Measurements from ENCODE around the gene SPON2. TPM values are rescaled to one million over a fixed set of nuclear protein-coding genes. Genes with fewer than 3 reads are reported as not detected.
A peak's percentile ranks its signal among the peaks of the same experiment; 100 is the strongest.

The SPON2 gene
- total RNA-seq, 1 donor, result 38.7 TPM

DNA sequence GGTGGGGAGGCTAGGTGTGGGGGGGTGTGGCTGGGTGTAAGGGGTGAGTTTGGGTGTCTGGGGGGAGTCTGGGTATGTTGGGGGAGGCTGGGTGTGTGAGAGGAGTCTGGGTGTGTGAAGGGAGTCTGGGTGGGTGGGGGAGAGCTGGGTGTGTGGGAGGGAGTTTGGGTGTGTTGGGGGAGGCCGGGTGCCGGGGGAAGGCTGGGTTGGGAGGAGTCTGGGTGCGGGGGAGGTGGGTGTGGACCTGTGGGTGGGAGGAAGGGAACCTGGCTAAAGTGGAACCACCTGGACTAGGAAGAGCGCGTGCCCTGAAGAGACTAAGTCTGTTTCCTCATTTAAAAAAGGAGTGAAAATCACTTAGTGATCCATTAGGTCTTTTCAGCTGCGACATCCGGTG lies 18.3 kb downstream of the SPON2 start:
- Histone ChIP-seq H3K36me3 (ENCODE audit: insufficient read depth, low read length) (no peaks in the 10 kb centered on the region), H2AFZ (ENCODE audit: low read length) (peak overlapping the region; percentile 51), H3K4me1 (ENCODE audit: insufficient read depth, low read length) (peaks cover 6% of the 10 kb centered on the region), H3K27ac (ENCODE audit: low read depth, low read length) (no peak overlapping the region), H3K4me3 (ENCODE audit: insufficient read depth, low read length) (no peak overlapping the region), H3K79me2 (ENCODE audit: insufficient read depth, low read length) (no peaks in the 10 kb centered on the region), H3K27me3 (ENCODE audit: insufficient read depth, low read length) (peaks cover 8% of the 10 kb centered on the region), H4K20me1 (ENCODE audit: insufficient read depth, low read length) (no peaks in the 10 kb centered on the region), H3K9me3 (ENCODE audit: low read depth, low read length) (peaks cover 6% of the 10 kb centered on the region), H3K4me2 (ENCODE audit: insufficient read depth, low read length) (peak overlapping the region; percentile 53)
- TF ChIP-seq, protein P1, sequence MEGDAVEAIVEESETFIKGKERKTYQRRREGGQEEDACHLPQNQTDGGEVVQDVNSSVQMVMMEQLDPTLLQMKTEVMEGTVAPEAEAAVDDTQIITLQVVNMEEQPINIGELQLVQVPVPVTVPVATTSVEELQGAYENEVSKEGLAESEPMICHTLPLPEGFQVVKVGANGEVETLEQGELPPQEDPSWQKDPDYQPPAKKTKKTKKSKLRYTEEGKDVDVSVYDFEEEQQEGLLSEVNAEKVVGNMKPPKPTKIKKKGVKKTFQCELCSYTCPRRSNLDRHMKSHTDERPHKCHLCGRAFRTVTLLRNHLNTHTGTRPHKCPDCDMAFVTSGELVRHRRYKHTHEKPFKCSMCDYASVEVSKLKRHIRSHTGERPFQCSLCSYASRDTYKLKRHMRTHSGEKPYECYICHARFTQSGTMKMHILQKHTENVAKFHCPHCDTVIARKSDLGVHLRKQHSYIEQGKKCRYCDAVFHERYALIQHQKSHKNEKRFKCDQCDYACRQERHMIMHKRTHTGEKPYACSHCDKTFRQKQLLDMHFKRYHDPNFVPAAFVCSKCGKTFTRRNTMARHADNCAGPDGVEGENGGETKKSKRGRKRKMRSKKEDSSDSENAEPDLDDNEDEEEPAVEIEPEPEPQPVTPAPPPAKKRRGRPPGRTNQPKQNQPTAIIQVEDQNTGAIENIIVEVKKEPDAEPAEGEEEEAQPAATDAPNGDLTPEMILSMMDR (IDR thresholded peaks at IDR 0.05; ENCODE audit: extremely low read depth, low read depth, low read length), result no peak
- DNase-seq (ENCODE audit: insufficient read length, low spot score, missing footprints), result peak; percentile 66

DNA sequence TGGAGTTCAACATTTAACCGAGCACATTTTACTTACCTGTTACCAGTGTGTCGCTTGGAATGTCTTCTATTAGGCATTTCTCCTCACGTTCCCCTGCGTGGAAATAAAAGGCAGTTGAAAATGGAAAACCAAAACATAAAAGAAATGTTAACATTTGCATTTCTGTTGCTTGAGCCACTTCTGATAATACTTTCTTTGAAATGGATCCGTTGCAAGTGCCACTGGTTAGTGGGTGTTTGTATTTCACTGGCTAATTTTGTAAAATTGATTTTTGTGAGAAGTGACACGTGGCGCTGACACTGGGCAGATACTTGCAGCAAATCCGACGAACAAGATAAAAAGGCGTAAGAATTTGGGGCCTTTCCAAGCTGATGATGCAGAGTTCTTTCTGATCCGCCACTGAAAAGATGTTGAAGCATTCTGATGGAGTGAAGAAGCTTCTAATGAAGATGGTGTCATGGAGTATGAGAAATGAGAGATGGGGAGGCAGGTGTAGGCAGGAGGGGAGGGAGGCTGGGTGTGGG lies 18.8 kb downstream of the SPON2 start:
- Histone ChIP-seq H3K79me2 (ENCODE audit: insufficient read depth, low read length) (no peaks in the 10 kb centered on the region), H3K27me3 (ENCODE audit: insufficient read depth, low read length) (peaks cover 8% of the 10 kb centered on the region), H3K4me1 (ENCODE audit: insufficient read depth, low read length) (peaks cover 6% of the 10 kb centered on the region), H3K9me3 (ENCODE audit: low read depth, low read length) (peaks cover 6% of the 10 kb centered on the region), H3K4me3 (ENCODE audit: insufficient read depth, low read length) (no peak overlapping the region), H3K27ac (ENCODE audit: low read depth, low read length) (no peak overlapping the region), H4K20me1 (ENCODE audit: insufficient read depth, low read length) (no peaks in the 10 kb centered on the region), H3K4me2 (ENCODE audit: insufficient read depth, low read length) (no peak overlapping the region), H2AFZ (ENCODE audit: low read length) (no peak overlapping the region), H3K36me3 (ENCODE audit: insufficient read depth, low read length) (no peaks in the 10 kb centered on the region)
- TF ChIP-seq, protein P1 (IDR thresholded peaks at IDR 0.05; ENCODE audit: extremely low read depth, low read depth, low read length), result no peak
- peak; percentile 18 for DNase-seq (ENCODE audit: insufficient read length, low spot score, missing footprints)

DNA sequence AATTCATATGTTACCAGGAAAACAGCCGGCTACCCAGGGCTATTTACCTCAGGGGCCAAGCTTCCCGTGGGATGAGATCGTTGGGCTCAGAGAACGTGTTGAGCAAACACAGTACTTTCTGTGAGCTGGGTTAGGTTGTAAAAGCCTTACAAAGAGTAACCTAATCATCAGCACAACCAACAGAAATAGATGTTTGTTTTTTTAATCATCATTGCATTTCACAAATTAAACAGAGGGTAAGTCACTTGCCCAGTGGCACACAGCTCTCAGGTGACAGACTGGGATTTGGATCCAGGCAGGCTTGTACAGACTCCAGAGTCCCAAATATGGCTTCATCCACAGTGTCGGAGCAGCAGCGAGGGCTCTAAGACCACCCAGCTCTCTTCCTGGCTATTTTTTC lies 20.1 kb downstream of the SPON2 start:
- H3K27ac ChIP-seq (ENCODE audit: low read depth, low read length), result no peak overlapping the region
- TF ChIP-seq, protein P1 (IDR thresholded peaks at IDR 0.05; ENCODE audit: extremely low read depth, low read depth, low read length), result no peak
- H3K79me2 ChIP-seq (ENCODE audit: insufficient read depth, low read length), result no peaks in the 10 kb centered on the region
- peak; percentile 13 for DNase-seq (ENCODE audit: insufficient read length, low spot score, missing footprints)
- H3K4me3 ChIP-seq (ENCODE audit: insufficient read depth, low read length), result no peak overlapping the region
- H3K27me3 ChIP-seq (ENCODE audit: insufficient read depth, low read length), result peaks cover 8% of the 10 kb centered on the region
- no peak overlapping the region for H3K4me2 ChIP-seq (ENCODE audit: insufficient read depth, low read length)
- H3K9me3 ChIP-seq (ENCODE audit: low read depth, low read length), result no peaks in the 10 kb centered on the region
- H2AFZ ChIP-seq (ENCODE audit: low read length), result no peak overlapping the region
- no peaks in the 10 kb centered on the region for H4K20me1 ChIP-seq (ENCODE audit: insufficient read depth, low read length)
- H3K36me3 ChIP-seq (ENCODE audit: insufficient read depth, low read length), result no peaks in the 10 kb centered on the region
- peaks cover 6% of the 10 kb centered on the region for H3K4me1 ChIP-seq (ENCODE audit: insufficient read depth, low read length)

DNA sequence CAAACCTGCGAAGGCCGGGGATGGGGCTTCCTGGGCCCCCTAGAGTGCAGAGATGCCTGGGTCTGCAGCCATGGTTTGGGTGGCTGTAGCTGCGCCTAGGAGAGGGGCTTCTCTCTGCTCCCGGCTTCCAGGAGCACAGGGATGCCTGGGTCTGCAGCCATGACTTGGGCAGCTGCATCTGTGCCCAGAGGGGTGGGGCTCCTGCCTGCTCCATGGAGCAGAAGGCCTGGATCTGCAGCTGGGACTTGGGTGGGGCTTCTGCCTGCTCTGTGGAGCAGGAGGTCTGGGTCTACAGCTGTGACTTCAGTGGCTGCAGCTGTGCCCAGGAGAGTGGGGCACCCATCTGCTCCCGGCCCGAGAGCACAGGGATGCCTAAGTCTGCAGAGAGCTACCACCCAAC lies 20.8 kb downstream of the SPON2 start:
- TF ChIP-seq, protein P1 (IDR thresholded peaks at IDR 0.05; ENCODE audit: extremely low read depth, low read depth, low read length), result no peak
- H3K79me2 ChIP-seq (ENCODE audit: insufficient read depth, low read length), result no peaks in the 10 kb centered on the region

More for the DNA sequence above, 20.8 kb downstream of the SPON2 start:
- no peaks in the 10 kb centered on the region for H3K36me3 ChIP-seq (ENCODE audit: insufficient read depth, low read length)
- no peaks in the 10 kb centered on the region for H3K9me3 ChIP-seq (ENCODE audit: low read depth, low read length)
- H3K27ac ChIP-seq (ENCODE audit: low read depth, low read length), result no peak overlapping the region
- peaks cover 5% of the 10 kb centered on the region for H3K27me3 ChIP-seq (ENCODE audit: insufficient read depth, low read length)
- H3K4me3 ChIP-seq (ENCODE audit: insufficient read depth, low read length), result no peak overlapping the region
- H2AFZ ChIP-seq (ENCODE audit: low read length), result no peak overlapping the region
- peaks cover 6% of the 10 kb centered on the region for H3K4me1 ChIP-seq (ENCODE audit: insufficient read depth, low read length)
- H4K20me1 ChIP-seq (ENCODE audit: insufficient read depth, low read length), result no peaks in the 10 kb centered on the region
- no peak overlapping the region for H3K4me2 ChIP-seq (ENCODE audit: insufficient read depth, low read length)
- DNase-seq (ENCODE audit: insufficient read length, low spot score, missing footprints), result no peak
